Measurements from ENCODE around the gene TAF6L.

The TAF6L gene

GRCh38 chr11:62774407-62774806 is 3.2 kb downstream of the TAF6L start:
- TF ChIP-seq ZFX (IDR thresholded peaks at IDR 0.05) = no peak
- H3K27ac ChIP-seq = no peak overlapping the region

- no peak overlapping the region for H3K27ac ChIP-seq
- TF ChIP-seq ZFX (IDR thresholded peaks at IDR 0.05) (no peak), CTCF (conservative IDR thresholded peaks at IDR 0.05) (no peak)
These were observed 4.5 kb downstream of the TAF6L start for GRCh38 chr11:62775646-62776045.

- H3K27ac ChIP-seq = no peak overlapping the region
These were observed 6.2 kb downstream of the TAF6L start for GRCh38 chr11:62777389-62777788.

GRCh38 chr11:62778441-62778840 is 7.2 kb downstream of the TAF6L start:
- TF ChIP-seq ZFX (IDR thresholded peaks at IDR 0.05) (no peak), CTCF (conservative IDR thresholded peaks at IDR 0.05) (no peak)
- no peak overlapping the region for H3K27ac ChIP-seq

More at GRCh38 chr11:62777389-62777788, 6.2 kb downstream of the TAF6L start:
- TF ChIP-seq CTCF (conservative IDR thresholded peaks at IDR 0.05) (no peak), ZFX (IDR thresholded peaks at IDR 0.05) (no peak)

GRCh38 chr11:62782753-62783152 is 11.6 kb downstream of the TAF6L start:
- H3K27ac ChIP-seq = no peak overlapping the region
- TF ChIP-seq CTCF (conservative IDR thresholded peaks at IDR 0.05) (no peak), ZFX (IDR thresholded peaks at IDR 0.05) (no peak)

- TF ChIP-seq ZFX (IDR thresholded peaks at IDR 0.05) = no peak; the same call in 1 of the 2 replicates
- peak; percentile 99 for TF ChIP-seq CTCF (conservative IDR thresholded peaks at IDR 0.05)
These were observed 15.3 kb downstream of the TAF6L start for GRCh38 chr11:62786318-62787004.

GRCh38 chr11:62787005-62787759 is 16.0 kb downstream of the TAF6L start, which contains the start of gene TMEM179B:
Gene TMEM179B, plus strand, starts transcription at chr11:62787402. Its CDS starts 30 bp downstream, at chr11:62787432.
- peak within 1 kb of the TSS; percentile 91 for H3K27ac ChIP-seq
- TF ChIP-seq ZFX (IDR thresholded peaks at IDR 0.05) = peak; percentile 83; the same call in 1 of the 2 replicates
- peak; percentile 75 for TF ChIP-seq CTCF (conservative IDR thresholded peaks at IDR 0.05)

More at GRCh38 chr11:62786318-62787004, 15.3 kb downstream of the TAF6L start:
- peak overlapping the region; percentile 91 for H3K27ac ChIP-seq

All from C4-2B (cell line).